ENCODE results near the gene RFLNA. TPM values are rescaled to one million over a fixed set of nuclear protein-coding genes. Genes with fewer than 3 reads are reported as not detected.
A peak's percentile ranks its signal among the peaks of the same experiment; 100 is the strongest.

The RFLNA gene
- total RNA-seq, 1 donor from 2014 or later, result not detected

DNA sequence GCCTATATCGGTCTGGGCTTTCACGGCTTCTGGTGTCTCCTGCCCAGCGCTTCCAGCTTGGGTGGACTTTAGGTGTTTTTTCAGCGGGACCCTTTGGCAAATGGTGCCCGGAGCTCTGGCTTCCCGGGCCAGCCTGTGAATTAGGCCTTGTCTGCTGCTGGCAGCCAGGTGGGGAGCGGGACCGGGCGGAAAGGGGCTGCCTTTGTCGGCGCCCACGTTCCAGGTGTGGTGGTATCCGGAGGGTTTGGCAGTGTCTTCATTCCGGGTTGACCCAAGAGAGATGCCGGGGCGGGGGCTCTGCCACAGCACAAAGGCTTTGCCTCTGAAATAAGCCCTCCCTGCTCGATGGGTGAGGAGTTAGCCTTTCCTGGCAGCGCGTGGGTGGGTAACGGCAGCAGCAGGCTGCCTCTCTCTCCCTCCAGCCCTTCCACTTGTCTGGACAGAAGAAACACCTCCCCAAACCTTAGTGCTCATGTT, 9.5 kb downstream of the RFLNA start:
- ATAC-seq, result no peak

DNA sequence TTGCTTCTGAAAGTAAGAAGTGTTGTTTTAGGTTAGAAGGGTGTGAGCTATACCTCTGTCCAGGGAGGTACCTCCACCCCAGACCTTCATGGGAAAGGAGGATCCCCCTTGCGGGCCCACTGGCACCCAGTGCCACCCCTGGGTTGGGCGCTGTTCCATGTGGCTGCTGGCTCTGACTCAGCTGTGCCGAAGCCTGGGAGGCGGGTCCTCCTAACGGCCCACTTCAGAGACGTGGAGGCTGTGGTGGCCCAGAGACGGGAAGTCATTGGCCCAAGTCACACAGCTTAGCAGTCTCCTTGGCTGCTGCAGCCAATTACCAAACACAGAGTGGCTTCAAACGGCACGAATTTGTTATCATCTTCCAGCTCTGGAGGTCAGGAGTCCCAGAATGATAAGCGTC, 10.2 kb downstream of the RFLNA start:
- no peak for ATAC-seq

DNA sequence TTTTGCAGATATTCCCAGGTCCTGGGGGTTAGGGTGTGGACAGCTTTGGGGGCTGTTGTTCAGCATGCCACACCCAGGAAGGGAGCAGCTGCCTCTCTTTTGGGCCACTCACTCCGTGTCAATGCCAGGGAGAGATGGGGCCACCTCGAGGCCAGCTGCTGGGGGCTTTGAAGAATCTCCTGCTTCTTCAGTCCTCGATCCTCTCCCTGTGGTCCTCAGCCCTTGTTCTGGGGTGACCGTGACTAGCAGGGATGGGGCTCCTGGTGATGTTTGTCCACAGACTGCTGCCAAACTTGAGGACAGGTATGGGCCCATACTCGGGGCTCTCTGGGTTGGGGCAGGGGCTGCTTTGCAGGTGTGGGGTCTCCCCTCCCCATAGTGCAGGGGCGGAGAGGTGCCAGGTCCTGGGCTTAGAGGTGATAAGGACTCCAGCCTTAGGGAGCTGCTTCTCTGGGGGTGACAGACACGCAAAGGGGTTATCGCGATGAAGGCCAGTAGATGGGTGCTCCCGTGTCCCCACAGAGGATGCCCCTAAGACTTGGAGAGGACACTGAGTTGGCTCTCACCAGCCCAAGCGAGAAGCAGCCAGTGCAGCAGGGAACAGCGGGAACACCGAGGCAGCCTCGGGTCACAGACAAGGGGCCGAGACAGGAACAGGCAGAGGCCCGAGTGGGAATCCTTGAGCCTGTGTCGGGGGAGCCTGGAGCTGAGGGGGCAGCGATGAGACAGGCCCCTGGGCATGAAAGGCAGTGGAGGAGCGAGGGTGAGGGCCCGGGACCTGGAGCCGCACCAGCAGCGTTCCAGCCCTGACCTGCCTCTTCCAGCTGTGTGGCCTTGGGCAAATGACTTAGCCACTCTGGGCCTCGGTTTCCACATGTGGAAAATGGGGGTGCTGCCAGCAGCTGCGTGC, 11.1 kb downstream of the RFLNA start:
- ATAC-seq, result no peak

- ATAC-seq, result no peak
Measured at GRCh38 chr12:124306686-124307555, 12.0 kb downstream of the RFLNA start.

DNA sequence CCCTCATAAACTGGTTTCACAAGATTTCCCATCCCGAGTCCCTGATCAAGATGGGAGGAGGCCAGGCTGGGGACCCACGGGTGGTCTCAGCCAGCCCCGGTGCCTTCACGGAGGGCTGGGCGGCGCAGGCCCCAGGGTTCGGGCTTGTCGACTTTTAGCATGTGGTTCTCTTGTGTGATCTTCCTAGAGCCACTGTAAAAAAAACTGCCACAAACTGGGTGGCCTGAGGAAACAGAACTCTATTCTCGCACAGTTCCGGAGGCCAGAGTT, 12.6 kb downstream of the RFLNA start:
- no peak for ATAC-seq

GRCh38 chr12:124308741-124309140, 13.8 kb downstream of the RFLNA start:
- ATAC-seq, result no peak

- no peak for ATAC-seq
Measured at GRCh38 chr12:124309231-124309630, 14.3 kb downstream of the RFLNA start.

- ATAC-seq, result no peak
Measured at GRCh38 chr12:124309744-124310143, 14.9 kb downstream of the RFLNA start.

GRCh38 chr12:124310178-124310577, 15.3 kb downstream of the RFLNA start:
- no peak for ATAC-seq

DNA sequence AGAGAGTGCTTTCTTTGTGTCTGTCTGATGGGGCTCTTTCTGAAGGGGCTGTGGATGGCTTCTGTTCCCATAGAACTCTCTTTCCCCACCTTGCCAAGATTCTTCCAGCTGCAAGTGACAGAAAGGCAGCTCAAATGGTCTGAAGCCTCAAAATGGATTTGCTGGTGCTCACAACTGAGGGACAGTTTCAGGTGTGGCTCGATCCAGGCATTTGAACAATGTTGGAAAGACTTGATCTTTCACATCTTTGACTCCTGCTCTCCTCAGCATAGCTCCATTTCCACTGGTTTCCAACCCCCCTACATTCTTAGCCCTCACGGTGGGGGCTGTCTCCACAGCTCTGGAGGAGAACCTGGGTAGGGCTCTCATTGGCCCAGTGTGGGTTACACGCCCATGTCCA, 15.9 kb downstream of the RFLNA start:
- no peak for ATAC-seq

- peak; percentile 15 for ATAC-seq
Measured at GRCh38 chr12:124311292-124312109, 16.6 kb downstream of the RFLNA start.

GRCh38 chr12:124312601-124313000, 17.7 kb downstream of the RFLNA start:
- no peak for ATAC-seq

DNA sequence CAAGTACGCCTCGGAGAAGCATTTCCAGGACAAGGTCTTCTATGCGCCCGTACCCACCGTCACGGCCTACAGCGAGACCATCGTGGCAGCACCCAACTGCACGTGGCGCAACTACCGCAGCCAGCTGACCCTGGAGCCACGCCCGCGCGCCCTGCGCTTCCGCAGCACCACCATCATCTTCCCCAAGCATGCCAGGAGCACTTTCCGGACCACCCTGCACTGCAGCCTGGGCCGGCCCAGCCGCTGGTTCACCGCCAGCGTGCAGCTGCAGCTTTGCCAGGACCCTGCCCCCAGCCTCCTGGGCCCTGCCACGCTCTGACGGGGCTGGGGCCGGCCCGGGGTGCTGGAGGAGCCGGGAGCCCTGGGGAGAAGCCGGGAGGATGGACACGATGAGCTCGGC, 19.3 kb downstream of the RFLNA start:
- ATAC-seq, result no peak

GRCh38 chr12:124314766-124315165, 19.9 kb downstream of the RFLNA start:
- no peak for ATAC-seq

DNA sequence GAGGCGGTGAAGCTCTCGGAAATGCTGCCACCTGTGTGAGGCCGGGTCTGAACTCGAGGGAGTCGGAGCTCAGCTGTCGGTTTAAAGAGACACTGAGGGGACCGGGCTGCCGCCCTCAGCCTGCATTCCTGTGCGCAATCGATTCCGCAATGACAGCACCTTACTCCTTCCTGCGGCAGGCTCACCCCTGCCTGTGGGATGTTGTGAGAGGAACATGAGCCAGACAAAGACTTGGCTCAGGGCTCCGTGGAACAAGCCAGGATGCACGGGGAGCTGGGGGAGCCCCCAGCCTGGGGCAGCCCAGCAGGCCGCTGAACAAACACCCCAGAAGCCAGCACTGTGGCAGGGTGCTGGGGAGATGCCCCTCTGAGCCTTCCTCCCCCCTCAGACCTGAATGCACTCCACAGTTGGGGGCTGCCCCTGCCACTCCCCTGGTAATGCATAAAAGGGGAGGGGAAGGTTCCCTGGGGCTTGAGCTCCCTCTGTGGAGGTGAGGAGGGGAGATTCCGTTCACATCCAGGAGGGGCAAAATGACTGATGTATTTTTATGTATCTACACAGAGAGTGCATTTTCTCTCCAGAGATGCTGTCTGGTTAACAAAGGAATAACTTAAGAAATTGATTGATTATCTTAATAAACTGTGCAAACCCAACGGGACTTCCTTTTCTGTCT, 20.6 kb downstream of the RFLNA start:
- no peak for ATAC-seq

DNA sequence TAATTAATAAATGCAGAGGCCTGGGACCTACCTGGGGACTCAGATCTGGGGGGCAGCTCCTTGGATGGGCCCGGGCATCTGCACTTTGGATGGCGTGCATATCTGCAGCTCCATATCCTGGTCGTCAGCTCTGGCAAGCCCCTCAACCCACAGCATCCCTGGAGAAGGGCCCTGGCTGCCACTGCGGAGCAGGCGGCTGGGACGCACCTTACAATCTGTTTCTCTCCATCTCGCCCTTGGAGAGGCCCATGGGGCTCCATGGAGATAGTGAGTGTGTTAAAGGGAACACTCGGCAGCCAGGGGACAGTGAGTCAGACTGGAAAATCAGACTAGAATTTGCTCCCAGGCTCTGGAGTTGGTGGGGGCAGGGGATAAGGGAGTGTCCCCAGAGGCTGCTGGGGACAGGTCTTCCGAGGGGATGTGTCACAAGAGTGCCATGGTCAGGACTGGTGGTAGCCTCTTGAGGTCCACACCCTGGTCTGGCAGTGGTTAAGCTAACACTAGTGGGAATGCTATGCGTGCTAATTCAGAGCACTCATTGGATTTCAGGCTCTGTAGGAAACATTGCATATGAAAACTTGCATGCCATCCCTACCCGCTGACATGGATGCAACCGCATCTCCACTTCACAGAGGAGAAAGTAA, 21.5 kb downstream of the RFLNA start:
- no peak for ATAC-seq

GRCh38 chr12:124317400-124317799, 22.5 kb downstream of the RFLNA start:
- no peak for ATAC-seq

DNA sequence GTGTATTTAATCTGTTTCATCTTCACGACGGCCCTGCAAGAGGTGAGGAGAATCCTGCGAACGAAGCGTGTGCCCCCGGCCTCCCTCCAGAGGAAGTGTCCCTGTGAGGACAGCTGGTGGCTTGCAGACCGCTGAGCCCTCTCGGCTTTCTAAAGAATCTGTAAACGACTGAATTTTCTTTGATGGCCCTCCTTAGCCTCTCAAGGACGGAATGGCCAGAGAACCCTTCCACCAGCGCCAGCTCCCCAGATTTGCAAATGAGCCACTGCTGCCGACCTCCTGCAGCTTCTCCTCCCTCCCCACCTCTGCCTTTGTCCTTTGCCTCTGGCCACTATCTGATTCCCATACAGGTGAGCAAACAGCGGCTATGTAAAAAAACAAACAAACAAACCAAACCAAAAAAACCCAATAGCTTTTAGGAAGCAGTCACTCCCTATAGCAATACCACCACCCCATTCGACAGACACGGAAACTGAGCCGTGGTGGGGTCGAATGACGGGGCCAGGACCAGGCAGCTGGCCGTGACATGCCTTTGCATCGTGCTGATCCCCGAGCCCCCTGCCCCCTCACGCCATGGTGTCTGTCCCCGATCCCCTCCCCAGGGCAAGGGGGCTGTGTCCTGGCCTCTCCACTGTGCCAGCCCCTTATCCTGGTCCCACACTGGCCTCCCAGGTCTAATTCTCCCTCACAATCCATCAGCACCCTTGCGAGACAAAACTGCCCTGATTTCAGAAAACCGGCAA, 23.6 kb downstream of the RFLNA start:
- no peak for ATAC-seq

DNA sequence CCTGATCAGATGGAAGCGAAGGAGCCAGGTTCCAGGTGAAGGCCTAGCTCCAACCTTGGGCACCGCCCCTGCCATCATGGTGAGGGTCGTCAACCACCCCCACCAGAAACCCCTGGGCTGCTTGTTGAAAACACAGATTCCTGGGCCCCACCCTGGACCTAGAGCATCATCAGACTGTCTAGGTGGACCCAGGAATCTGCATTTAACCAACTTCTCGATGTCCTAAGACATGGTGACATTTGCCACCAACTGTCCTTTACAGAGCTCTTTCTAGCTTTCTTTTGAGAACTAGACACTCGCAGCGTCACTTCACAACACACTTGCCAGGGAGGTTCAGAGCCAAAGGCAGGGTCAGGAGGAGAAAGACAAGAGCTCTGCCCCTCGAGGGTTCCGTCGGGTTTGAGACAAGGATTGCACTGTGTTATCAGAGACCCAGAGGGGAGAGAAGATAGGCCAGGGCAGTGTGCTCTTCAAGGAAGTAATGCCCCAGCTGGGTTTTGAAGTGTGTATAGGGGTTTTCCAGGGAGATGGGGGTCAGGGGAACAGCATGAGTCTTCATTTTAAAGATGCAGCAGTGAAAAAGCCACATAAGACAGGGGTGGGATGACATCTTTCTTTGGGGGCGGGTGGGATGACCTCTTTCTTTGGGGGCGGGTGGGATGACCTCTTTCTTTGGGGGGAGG, 24.6 kb downstream of the RFLNA start:
- no peak for ATAC-seq

- peak; percentile 84 for ATAC-seq
Measured at GRCh38 chr12:124321040-124321481, 26.2 kb downstream of the RFLNA start.

Data from esophagus mucosa (tissue), 1 donor.